ENCODE results near the gene ROMO1. TPM values are rescaled to one million over a fixed set of nuclear protein-coding genes. Genes with fewer than 3 reads are reported as not detected.

Gene ROMO1
- total RNA-seq = 143 and 189 TPM in 2 replicates

GRCh38 chr20:35699127-35699956, at the start of gene ROMO1, which contains the start of gene NFS1:
TSS of gene ROMO1 (plus strand) at chr20:35699405. CDS start at chr20:35699633, 228 bp downstream.
TSS of gene NFS1 (minus strand) at chr20:35699352. CDS start at chr20:35699288, 64 bp downstream.
- TF ChIP-seq CTCF (IDR thresholded peaks at IDR 0.05; ENCODE audit: insufficient read depth, low read depth, low read length) = no peak
- peak within 1 kb of the TSS; percentile 73 for H3K4me3 ChIP-seq (ENCODE audit: low read depth, low read length)
- peak; percentile 80 for DNase-seq (ENCODE audit: low read depth)

- no peak for TF ChIP-seq CTCF (IDR thresholded peaks at IDR 0.05; ENCODE audit: insufficient read depth, low read depth, low read length)
- no peak overlapping the region for H3K4me3 ChIP-seq (ENCODE audit: low read depth, low read length)
- DNase-seq (ENCODE audit: low read depth) = no peak
Observed at GRCh38 chr20:35650632-35651031, 48.6 kb upstream of the ROMO1 start.

- no peak overlapping the region for H3K4me3 ChIP-seq (ENCODE audit: low read depth, low read length)
- DNase-seq (ENCODE audit: low read depth) = no peak
Observed at GRCh38 chr20:35651958-35652357, 47.2 kb upstream of the ROMO1 start.

GRCh38 chr20:35652641-35653429, 46.4 kb upstream of the ROMO1 start:
- H3K4me3 ChIP-seq (ENCODE audit: low read depth, low read length) = no peak overlapping the region
- TF ChIP-seq CTCF (IDR thresholded peaks at IDR 0.05; ENCODE audit: insufficient read depth, low read depth, low read length) = no peak
- no peak for DNase-seq (ENCODE audit: low read depth)

More at GRCh38 chr20:35651958-35652357, 47.2 kb upstream of the ROMO1 start:
- TF ChIP-seq CTCF (IDR thresholded peaks at IDR 0.05; ENCODE audit: insufficient read depth, low read depth, low read length) = no peak

GRCh38 chr20:35653430-35653734, 45.8 kb upstream of the ROMO1 start:
- no peak for DNase-seq (ENCODE audit: low read depth)
- H3K4me3 ChIP-seq (ENCODE audit: low read depth, low read length) = no peak overlapping the region
- no peak for TF ChIP-seq CTCF (IDR thresholded peaks at IDR 0.05; ENCODE audit: insufficient read depth, low read depth, low read length)

- no peak for TF ChIP-seq CTCF (IDR thresholded peaks at IDR 0.05; ENCODE audit: insufficient read depth, low read depth, low read length)
- H3K4me3 ChIP-seq (ENCODE audit: low read depth, low read length) = no peak overlapping the region
- DNase-seq (ENCODE audit: low read depth) = no peak
Observed at GRCh38 chr20:35653893-35654292, 45.3 kb upstream of the ROMO1 start.

Data from fibroblast of villous mesenchyme (primary cell).